GM19463 (cell line): Measurements from ENCODE around the gene WHRN.

Source experiments
- ATAC-seq: cut with Tn5 transposase; IDR thresholded peaks from one replicate; pipeline ENCODE4 v1.9.1; 2021; ENCODE audit warnings: mild to moderate bottlenecking, moderate library complexity; ENCODE audit not compliant: unreplicated experiment

WHRN gene

DNA sequence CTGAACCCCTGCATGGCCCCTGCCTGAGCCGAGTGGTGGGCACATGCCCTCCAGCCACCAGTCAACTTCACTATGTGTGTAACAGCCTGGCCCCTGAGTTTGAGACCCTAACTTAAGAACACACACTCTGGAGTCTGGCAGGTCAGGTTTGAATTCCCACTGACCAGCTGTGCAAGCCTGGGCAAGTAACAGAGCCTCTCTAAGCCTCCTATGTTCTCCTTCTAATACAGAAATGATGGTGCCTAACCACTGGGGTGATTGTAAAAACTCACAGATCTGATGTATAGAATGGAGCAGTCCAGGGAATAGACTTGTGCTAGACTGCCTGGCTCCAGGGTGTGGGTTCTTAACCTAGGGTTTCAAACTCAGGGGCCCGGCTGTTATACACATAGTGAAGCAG is 100.7 kb downstream of the WHRN start:
- ATAC-seq: no peak

GRCh38 chr9:114403153-114403756 is 102.0 kb downstream of the WHRN start:
- no peak for ATAC-seq

- ATAC-seq: no peak
Measured at GRCh38 chr9:114401344-114401743, 103.9 kb downstream of the WHRN start.

DNA sequence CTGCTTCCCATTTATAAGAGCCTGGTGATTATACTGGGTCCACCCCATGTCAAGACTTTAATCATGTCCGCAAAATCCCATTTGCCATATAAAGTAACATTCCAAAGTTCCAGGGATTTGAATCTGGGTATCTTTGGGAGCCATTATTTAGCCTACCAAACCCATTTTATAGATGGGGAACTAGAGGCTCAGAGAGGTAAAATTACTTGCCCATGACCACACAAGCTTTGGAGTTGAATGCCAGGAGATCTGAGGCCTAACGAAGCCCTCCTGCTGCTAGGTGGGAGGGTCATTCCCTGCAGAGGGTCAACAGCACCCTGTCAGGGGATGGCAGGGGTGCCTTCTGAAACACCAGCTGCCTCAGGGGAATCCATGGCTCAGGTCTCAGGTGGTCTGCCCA is 104.5 kb downstream of the WHRN start:
- ATAC-seq: no peak

GRCh38 chr9:114400219-114400618 is 105.1 kb downstream of the WHRN start:
- no peak for ATAC-seq

DNA sequence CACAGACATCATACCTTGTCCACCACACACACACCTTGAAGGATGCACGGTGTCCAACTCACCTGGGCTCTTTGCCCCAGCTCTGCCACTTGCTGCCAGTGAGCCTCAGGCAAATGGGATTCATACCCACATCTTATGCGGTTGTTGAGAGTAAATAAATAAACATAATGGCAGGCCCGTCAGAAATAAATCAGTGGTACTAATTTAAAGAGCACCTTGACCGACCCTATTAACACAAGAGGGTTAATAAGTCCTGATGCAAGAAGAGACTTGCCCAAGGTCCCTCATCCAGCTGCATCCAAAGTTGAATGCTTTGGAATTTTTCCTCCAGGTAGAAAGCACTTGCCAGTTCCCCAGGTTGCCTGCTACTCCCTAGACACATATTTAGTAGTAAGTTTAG is 105.9 kb downstream of the WHRN start:
- ATAC-seq: no peak

GRCh38 chr9:114397848-114398605 is 107.2 kb downstream of the WHRN start:
- ATAC-seq: peak; percentile 79

DNA sequence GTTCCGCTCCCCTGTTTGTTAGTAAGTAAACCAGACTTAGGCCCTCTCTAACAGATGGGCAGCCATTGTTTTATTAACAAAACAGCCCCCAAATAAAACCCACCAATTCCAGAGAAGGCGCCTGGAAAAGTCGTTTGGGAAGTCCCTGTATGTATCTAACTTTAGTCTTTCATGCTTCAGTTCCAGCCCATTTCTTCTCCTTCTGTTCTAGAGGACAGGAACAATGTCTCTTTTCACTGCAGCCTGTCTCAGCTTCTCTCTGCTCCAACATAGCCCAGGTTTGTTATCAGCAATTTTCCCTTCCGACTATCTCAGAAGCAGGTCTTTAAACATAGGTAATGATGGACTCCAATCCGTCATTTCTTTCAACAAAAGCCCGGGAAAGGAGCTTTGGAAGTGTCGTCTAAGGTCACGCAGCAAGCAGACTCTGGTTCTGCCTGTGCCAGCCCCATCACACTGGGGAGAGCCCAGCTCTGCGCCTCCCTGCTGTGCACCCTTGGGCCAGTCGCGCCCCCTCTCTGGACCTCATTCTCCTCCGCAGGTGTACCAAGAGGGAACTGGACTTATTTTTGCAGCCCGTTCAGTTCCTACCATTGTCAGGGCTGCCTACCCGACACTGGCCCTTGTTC is 107.9 kb downstream of the WHRN start:
- no peak for ATAC-seq

- ATAC-seq: no peak
Measured at GRCh38 chr9:114396558-114397218, 108.6 kb downstream of the WHRN start.

- no peak for ATAC-seq
Measured at GRCh38 chr9:114395768-114396167, 109.5 kb downstream of the WHRN start.

DNA sequence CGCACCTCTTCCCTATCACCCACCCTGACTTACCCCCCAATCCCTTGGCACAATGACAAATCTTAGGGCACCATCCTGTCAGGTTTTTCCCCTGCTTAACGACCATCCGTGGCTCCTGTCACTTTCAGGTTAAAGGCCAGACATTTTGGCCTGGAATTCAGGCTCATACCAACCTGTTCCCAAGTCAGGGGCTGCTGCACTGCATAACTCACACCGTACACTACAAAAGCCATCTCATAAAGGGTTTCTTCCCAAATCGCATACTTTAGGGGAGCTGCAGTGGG is 110.0 kb downstream of the WHRN start:
- ATAC-seq: no peak

DNA sequence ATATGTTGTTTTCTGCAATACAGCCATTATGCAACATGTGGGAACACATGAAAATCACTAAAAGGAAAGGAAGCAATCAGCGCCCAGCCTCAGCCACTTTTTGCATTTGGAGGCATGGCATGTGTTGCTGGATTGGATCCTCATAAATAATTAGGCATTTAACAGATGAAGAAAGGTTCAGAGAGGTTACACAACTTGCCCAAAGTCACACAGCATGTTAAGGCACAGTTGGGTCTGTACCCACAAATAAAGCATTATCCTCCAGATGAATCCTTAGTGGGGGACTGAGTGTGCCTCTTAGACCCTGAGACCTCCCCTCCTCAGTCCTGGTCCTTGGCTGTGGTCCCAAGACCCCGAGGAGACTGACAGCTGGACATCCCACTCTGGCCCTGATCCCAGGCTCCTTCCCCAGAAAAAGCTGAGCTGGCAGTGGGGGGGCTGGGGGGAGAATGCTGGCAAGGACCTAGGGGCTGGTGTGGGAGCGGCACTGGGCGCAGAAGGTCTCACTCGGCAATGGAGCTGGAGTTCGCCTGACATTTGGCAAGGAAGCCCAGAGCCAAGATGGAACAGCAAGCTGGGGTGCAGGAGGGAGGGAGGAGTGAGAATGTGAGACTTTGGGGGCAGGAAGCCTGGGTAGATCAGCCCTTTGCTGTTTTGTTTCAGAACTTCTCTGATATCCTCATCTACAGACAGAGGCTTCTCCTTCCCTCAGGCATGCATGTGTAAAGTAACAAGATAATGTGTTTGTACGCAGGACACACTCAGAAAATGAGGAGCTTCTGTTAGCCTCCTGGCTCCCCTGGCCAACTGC is 110.5 kb downstream of the WHRN start:
- no peak for ATAC-seq

DNA sequence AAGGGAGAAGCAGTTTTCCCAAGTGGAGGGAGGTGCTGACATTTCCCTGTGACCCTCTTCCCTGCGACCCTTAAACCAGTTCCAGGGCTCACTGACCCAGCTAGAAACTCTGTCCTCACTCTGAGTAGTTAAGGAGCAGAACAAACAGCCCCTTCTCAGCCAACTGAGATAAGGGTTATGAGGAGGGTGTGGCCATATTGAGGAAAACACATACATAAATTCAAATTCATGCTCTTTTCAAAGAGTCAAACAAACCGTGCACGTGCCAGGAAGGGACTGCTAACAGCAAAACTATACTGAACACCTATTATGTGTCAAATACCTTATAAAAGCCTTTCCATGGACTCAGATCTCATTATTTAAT is 112.5 kb downstream of the WHRN start:
- ATAC-seq: no peak

DNA sequence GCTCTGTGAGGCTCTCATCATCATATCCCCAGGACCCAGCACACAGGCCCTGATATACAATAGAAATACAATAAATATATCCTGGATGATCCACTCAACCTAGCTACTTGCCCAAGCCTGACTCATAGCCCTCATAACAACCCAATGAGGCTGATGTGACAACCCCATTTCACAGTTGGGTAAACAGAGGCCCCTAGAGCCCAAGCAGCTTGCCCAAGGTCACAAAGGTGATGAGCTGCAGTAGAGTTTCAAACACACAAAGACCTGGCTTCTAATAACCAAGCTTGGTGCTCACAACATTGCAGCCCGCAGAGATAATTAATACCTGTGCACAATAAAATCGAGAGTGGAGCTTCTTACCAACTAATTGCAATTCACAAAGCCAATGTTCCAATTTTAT is 114.3 kb downstream of the WHRN start:
- no peak for ATAC-seq

DNA sequence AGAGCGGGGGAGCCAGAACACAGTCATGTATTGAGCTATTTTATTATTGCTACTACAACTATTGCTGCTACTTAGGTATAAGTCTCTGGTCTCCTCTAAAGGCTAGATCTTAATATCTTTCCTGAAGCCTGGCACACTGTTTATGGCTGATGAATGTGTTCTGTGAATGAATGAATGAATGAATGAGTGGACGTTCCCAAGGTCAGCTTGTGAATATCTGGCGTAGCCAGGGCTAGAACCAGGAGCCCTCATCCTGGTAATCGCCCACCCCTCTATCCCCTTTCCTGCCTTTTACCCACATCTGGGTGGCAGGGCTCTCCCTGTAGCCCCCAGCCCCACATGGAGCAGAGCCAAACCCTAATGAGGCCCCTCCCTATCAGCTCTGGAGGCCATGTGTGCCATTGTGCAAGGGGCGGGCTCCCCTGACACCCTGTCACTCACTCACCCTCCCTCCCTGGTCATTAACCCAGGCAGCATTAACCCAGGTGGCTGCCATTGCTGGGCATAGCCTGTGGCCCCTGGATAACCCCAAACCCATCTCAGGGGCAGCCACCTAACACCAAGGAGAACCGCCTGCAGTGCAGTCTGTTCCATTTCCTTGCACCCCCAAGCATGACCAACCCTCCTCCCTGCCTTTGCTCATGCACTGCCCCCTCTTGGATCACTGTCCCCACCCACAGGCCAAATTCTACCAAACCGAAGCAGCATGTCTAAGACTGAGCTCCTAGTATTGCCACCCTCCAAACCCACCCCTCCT is 115.5 kb downstream of the WHRN start:
- ATAC-seq: no peak

DNA sequence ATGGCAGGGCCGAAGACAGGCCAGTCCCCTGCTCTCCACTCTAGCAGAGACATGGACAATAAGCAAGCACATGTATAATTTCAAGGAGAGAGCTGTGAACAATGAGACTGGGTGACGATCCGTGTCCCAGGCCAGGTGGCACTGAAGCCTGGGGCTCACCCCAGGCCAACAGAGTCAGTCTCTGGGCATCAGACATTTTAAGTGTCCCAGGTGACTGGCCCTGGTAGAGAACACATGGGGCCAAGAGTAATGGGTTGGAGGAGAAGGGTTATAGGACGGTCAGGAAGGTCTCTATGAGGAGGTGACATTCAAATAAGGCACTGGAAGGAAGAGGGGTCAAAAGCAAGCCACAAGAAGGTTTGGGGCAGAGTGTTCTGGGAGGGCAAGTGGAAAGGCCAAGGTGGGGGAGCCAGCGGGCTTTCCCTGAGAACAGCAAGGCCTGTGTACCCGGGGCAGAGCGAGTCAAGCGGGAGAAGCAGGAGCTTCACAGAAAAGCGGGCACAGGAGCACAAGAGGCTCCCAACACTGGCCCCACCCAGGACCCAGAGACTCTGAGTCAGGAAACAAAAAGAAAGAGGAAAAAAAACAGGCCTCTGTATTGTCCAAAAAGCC is 116.4 kb downstream of the WHRN start:
- ATAC-seq: no peak

- ATAC-seq: no peak
Measured at GRCh38 chr9:114388357-114388682, 117.0 kb downstream of the WHRN start.

DNA sequence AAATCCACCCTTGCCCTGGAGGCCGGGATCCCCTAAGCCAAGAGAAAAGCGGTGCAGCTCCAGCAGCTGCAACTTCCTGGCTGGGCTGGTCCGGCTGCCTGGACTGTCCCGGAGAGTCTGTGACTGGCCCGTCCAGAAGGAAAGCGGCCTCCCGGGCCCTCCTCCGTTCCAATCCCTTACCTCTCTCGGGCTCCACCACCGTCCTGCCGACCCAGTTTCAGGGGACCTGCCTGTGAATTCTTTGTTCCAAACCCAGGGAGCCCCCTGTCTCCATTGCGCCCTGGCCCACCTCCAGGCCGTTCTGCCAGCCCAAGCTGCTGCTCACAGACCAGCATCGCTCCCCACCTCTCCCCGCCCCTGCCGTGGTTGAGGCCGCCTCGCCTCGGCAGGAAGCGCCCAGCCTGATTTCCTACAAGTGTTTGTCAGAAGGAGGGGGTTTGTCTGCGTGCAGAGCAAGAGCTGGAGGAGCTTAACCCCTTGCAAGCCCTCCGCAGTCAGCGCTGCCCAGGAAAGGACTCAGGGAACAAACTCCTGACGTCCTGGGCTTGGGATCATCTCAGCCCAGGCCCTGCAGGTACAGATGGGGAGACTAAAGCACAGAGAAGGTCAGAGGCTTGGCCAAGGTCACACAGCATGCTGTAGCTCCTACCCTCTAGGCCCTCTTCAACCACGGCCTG is 117.5 kb downstream of the WHRN start, which contains the start of gene AKNA:
Gene AKNA, minus strand, starts transcription at position 303 of the 677 bp plus-strand sequence. CDS start 6,649 bp downstream, outside the sequence.
- ATAC-seq: peak; percentile 27

DNA sequence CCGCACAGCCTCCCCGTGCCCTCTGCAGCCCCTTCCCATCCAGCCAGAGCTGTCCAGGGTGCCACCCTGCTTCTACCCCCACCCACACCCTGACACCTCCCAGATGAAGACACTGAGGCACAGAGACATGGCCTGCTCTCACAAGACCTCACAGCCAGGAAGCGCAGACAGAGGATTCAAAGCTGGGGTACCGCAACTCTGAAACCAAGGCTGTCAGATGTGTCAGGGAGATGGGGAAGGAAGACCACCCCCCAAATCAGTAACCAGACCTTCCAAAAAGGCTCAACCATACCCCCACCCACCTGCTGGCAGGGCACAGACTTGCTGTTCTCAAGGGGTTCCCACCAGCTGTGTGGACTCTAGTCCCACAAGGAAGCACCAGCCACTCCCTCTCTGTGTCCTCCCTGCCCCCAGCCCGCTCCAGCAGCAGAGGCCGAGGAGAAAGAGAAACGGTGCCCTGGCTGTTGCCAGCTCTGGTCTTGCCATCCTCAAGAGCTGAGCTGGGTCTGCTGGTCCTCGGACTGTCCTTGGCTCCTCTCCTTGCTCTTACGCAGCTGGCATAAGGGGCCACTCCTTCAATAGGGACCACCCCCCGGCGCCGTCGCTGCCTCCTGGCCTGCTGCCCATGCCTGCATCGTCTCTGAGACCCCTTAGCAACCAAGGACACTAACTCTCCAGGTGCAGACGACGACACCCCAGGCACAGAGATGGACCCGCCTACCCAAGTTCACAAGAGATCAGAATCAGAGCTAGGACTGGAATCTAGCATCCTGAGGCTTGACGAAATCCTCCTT is 118.2 kb downstream of the WHRN start:
- no peak for ATAC-seq
